NCI-H526 (cell line): ENCODE results near the gene IPO9.
"Not testable (repeated sequence)": the region's sequence is repeated elsewhere in the genome, so short reads cannot be mapped to it uniquely, and the experiment has no call there.

ENCODE experiments used
- DNase-seq, 2 experiments: peaks; one replicate each; lab custom pipeline; 2025; lab: John Stamatoyannopoulos, UW

Gene IPO9

DNA sequence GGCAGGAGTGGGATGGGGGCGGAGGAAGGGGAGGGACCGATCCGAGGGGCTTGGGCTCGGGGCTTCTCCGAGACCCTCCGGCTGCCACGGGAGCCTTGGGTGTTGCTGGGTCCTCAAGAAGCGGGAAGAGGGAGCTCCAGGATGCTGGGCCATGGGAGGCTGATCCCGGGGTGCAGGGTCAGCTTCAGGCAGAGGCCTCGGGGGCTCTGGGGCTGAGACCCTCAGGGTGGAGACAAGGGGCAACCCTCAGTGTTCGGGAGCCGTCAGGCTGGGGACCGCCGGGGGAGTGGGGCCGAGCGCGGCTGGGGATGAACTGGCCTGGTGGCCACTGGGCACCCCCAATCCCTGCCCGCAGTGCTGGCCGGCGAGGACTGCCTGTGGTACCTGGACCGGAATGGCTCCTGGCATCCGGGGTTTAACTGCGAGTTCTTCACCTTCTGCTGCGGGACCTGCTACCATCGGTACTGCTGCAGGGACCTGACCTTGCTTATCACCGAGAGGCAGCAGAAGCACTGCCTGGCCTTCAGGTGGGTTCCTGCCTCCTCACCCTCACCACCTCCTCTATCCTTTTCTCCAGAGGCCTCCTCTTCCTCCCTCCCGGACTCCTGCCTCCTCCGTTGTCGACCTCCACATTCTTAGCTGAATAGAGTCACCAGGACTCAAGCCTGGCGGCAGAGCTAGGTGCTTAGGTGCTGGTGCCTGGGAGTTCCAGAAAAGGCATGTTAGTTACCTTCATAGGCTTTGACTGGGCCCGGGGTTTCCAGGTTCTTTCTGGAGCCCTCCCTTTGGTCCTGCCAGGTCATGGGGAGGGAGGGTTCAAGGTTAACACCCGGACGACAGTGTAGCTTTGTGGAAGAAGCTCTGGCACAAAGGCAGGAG lies 60.4 kb downstream of the IPO9 start:
- no peak for DNase-seq

DNA sequence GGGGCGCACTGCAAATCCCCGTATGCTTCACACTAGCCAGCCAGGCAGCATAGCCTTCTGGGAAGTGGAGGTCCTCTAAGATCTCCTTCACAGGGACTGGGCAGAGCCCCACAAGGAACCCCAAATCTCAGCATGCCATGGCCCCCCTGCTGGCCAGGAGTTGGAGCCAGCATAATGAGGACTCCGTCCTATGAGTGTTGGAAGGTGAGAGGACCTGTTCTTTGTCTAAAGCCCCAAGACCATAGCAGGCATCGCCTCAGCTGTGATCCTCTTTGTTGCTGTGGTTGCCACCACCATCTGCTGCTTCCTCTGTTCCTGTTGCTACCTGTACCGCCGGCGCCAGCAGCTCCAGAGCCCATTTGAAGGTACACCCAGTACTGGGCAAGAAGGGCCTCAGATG lies 61.3 kb downstream of the IPO9 start:
- no peak for DNase-seq

DNA sequence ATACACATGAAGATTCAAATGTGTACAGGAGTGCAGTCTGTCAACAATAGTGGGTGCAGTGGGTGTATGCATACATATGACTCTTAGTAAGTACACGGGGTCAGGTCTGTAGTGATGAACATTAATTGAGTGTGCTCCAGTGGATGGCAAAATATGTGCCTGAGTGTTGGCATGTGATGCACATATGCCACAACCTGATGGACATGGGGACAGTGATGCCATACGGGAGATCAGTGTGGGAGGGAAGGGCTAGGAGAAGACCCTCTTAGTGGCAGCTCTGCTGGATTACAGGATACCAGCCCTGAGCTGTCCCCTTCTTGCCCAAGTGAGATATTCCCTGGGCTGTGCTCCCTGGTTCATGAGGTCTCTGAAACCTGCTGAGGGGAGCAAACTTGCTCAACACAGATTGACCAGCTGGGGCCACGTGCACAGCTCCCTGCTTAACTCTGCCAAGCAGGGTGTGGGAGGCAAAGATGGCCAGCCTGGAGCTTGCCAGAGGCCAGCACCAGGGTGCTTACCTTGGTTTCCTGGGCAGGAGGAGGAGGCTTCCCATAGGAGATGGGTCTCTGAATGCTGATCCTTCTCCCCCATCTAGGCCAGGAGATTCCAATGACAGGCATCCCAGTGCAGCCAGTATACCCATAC lies 62.0 kb downstream of the IPO9 start:
- no peak for DNase-seq

DNA sequence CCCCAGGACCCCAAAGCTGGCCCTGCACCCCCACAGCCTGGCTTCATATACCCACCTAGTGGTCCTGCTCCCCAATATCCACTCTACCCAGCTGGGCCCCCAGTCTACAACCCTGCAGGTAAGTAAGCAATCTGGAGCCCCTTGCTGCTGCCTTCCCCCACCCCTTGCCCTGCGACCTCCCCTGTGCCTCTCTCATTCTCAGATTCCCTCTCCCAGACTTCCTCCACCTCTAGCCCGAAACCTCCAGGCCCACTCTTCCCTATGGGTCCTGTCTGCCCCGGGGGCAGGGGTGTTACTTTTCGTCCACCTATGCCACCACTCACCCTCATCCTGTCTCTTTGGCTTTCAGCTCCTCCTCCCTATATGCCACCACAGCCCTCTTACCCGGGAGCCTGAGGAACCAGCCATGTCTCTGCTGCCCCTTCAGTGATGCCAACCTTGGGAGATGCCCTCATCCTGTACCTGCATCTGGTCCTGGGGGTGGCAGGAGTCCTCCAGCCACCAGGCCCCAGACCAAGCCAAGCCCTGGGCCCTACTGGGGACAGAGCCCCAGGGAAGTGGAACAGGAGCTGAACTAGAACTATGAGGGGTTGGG lies 62.6 kb downstream of the IPO9 start:
- no peak for DNase-seq

DNA sequence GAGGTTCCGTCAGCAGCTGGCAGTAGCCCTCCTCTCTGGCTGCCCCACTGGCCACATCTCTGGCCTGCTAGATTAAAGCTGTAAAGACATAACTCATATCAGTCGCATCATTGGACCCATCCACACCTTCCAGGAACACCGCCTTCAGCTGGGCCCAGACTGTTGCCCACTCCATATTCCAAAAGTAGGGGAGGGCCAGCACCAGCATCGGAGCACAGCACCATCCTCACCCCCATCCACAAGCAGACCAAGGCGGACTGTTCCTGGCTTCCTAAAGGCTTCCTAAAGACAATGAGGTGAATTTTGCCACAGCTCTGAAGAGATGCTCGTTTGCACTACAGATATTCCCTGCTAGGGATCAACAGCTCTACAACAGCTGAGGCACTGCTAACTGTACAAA lies 63.3 kb downstream of the IPO9 start:
- no peak for DNase-seq

DNA sequence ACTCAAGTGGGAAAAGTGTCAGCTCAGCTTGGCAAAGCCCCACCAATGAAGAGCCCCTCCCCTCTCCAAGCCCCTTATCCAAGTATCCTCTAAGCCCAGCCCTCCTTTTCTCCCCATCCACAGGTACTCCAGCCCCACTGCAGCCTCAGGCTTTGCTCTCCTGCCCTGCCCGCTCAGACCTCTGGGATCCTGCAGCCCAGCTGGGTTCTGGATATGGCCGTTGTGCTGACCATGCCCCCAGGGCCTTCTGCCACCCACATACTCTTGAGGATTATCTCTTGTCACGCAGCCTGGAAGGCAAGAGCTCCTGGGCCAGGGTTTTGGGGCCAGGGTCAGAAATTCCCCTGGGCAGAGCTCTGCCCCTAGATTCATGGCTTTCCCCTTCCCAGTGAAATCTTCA lies 64.5 kb downstream of the IPO9 start:
- no peak for DNase-seq

DNA sequence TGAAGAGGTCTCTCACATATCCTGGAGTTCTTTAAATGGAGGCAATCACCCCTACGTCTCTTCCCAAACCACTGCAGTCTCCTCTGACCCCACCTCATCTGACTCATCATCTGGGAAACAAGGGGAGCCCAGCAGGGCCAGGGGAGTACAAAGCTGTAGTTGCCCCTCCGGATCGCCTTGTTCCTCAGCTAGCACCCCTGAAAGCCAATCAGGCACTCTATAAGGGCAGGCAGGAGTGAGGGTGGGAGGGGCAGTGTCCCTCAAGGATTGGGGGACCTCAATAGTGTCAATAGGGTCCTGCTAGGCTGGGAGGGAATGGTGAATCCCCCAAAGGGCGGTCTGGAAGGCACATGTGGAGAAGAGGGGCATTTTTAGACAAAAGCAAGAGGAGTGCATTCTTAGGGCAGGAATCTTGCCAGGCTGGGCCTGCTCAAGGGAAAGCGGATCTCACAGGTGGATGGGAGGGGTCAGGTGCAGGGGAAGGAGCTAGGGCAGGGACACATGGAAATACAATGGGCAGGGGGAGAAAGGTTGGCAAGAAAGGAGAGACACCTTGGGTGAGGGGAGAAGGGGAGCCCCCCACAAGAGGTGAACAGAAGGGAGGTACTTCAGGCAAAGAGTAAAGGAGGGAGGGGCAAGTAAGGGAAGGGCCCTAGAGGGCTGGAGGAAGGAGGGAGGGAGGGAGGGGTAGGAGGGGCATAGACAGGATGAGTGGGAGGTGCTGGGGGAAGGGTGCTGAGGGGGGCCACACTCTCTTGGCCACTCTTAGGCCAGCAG lies 65.6 kb downstream of the IPO9 start:
- DNase-seq, result no peak

DNA sequence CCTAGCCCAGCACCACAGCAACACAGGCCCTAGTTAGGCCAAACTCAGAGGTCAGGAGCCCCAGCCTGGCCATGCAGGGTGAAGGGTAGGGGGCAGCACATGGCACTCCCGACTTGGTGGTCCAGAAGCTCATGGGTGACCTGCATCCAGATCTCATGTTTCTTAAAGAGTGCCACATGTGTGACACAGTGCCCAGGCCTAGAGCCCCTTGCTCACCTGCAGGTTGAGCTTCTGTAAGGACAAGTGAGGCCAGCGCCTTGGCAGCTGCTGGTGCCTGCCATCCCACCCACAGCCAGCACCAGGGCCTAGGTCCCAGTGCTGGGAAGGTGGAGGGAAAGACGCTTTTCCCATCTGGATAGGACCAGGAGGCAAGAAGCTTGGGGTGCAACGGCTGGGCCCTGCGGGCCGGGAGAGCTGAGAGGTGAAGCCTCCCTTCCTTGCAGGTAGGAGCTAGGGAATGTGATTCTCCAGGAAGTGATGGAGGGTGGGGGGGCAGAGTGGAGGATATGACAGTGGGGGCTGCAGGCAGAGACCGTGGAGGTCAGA lies 66.2 kb downstream of the IPO9 start:
- no peak for DNase-seq

DNA sequence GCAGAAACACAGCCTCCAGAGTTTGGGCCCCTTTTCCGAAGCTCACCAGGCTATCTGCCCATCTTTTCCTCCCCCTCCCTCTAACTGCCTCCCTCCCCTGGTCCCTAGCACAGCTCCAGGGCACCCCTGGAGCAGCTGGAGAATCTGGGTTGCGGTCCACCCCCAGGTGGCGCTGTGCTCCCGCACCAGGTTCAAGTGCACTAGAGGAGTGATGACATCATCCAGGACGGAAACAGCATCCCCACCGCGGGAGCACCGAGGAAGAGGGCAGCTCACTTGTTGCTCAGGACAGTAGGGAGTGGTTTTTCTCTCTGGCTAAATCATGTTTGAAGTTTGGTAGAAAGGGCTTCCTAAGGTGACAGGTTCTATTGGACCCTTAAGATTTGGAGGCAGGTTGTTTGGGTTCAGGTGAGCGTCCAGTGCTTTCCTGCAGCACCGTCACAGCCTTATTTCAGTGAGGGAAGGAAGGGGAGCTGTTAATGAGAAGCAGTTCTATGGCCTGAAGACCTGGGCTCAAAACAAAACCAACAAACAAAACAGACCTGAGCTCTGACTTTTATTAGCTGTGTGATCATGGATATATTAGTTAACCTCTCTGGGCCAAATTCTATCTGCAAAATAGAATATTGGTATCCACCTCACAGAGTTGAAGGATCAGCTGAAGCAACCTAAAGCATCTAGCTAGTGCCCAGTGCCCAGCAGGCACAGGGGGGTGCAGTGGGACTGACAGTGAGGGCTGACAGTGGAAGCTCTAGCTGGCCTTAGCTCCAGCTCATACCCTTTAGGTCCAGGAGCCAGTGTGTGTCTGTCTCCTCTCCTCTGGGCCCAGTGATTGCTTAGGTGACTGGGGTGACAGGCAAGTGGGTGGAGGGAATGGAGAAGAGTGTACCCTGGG lies 67.2 kb downstream of the IPO9 start:
- DNase-seq, result peak; percentile 36 to 83

DNA sequence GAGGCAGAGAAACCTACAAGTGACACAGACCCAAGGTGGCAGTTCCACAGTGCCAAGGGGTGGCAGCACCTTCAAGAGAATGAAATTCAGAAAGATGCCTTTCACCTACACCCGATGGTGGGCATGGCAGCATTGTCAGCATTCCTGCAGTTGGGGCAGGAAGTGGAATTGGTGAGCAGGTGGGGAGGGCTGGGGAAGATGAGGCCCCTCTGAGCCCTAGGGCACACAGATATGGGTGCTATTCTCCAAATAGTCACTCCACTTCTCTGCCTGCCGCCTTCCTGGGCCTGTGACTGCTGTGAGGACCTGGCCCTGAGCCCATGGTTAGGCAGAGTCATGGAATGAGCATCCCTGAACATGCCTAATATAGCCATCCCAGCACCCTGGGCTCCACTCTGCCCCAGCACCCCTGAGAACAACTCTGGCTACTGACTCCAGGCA lies 68.0 kb downstream of the IPO9 start:
- DNase-seq, result no peak

DNA sequence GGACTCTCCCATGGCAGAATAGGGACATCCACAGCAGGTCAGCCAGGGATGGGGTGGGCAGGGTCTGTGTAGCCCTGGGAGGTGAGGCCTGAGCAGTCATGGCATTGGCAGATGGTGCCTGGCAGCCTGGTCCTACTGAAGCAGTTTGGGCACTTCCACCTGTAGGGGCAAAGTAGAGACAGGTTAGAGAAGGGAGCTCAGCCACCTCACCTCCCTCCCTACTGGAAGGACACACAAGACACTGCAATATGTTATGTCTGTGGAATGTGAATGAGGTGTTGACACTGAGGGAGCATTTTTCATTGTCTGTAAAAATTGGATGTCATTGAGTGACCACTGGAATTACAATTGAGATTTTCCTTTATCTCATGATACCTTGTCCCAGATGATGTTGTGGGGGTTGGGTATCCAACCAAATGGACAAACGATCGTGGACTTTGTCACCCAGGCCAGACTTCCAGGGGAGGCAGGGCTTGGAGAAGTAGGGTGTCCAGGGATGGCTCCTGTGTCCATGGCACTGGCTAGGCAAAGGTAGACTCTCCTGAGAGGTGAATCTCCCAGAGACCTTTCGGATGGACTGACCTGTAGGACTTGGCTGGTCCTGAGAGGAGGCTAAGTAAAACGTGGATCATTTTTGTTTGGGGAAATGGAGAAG lies 69.4 kb downstream of the IPO9 start:
- no peak for DNase-seq

DNA sequence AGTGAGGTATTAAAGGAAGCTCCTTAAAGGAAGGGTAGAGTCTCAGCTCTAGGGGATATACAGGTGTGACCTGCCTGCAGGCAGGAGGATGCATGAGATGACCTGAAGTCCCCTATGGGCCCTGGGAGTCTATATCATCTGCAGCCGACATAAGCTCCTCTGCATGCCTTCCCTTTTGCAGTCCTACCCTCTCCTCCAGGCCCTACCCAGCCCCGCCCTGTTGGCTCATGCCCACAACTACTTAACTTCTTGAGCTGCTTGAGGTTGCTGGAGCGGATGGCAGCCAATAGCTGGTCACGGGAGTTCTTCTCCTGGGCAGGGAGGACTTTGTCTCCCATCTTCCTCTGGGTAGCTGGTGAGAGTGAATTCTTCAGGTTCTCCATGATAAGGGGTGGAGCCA lies 70.0 kb downstream of the IPO9 start:
- DNase-seq, result no peak

DNA sequence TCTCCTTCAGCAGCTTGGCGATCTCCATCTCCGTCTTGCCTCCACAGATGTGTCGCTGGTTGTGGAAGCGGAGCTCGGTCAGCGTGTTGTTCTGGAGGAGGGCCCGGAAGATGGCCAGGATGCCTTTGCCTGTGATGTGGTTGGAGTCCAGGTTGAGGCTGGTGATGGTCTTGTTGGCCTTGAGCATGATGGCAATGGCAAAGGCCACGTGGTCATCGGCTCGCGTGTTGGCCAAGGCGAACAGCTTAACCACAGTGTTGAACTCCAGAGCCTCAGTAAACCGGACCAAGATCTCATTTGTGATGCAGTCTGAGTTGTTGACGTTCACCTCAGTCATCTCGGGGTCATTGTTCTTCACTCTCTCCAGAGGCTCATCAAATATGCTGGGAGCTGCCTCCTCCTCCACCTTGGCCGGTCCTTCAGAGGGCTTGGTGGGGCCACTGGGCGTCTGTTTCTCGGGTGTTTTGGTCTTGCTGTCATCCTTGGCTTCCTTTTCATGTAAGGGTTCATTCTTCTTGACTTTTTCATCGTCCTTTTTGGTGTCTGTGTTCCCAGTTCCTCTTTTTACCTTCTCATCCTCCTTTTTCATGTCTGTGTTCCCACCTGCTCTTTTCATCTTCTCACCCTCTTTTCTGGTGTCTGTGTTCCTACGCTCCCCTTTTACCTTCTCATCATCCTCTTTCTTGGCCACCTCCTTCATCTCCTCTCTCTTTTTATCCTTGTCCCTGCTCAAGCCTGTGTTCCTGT lies 70.9 kb downstream of the IPO9 start:
- DNase-seq, result no peak

DNA sequence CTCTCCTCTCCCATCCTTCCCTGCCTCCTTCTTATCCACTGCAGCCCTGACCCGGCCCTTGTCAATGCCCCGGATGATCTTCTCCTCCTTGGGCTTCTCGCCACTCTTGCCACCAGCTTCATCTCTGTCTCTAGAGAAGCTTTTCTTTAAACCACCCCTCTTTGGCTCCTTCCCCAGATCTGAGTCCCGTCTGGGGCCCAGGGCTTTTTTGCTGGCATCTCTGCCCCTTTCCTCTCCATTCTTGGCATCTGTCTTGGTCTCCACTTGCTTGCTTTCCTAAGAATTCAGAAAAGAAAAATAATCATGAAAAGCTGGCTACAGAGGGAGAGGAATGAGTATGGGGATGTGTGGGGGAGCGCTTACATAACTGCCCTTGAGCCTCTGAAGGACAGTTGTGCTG lies 71.5 kb downstream of the IPO9 start:
- DNase-seq, result no peak

DNA sequence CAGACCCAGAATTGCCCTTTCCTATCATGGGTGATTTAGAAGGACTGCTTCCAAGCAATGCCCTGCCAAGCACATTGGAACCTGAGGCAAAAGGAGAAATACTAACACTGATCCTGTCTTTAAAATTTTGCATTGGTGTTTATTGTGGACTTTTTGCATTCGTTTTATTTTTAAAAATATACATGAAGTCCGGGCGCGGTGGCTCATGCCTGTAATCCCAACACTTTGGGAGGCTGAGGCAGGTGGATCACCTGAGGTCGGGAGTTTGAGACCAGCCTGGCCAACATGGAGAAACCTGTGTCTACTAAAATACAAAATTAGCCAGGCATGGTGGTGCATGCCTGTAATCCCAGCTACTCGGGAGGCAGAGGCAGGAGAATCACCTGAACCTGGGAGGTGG lies 72.1 kb downstream of the IPO9 start:
- not testable (repeated sequence) for DNase-seq

DNA sequence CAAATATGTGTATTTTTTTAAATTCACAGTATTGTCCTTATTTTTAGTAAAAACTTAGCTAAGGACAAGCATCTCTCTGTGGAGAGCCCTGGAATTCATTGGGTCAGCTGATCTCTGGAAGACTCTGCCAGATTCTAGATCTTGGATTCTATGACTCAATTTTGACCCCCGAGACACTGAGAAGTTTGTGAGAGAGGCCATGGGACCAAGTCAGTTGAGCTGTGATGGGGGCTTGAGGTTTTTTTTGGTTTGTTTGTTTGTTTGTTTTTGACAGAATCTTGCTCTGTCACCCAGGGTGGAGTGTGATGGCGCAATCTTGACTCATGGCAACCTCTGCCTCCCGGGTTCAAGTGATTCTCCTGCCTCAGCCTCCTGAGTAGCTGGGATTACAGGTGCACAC lies 73.2 kb downstream of the IPO9 start:
- no peak for DNase-seq

DNA sequence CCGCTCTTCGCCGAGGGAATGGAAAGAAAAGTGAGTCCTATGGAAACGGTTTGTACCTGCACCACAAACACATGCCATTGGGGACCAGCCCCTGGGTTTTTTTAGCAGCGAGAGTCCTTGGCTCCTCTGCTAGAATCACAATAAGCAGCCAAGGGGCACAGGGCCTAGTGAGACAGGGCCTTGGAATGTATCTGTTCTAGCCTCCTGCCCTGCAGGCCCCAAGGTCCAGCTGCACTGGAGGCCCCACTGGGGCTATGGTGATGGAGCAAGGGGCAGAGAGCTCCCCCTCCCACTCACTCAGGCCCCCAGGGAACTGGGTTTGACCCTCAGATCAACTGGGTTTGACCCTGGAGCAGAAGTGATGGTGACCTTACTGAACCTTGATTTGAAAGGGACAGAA lies 74.2 kb downstream of the IPO9 start:
- DNase-seq, result no peak

DNA sequence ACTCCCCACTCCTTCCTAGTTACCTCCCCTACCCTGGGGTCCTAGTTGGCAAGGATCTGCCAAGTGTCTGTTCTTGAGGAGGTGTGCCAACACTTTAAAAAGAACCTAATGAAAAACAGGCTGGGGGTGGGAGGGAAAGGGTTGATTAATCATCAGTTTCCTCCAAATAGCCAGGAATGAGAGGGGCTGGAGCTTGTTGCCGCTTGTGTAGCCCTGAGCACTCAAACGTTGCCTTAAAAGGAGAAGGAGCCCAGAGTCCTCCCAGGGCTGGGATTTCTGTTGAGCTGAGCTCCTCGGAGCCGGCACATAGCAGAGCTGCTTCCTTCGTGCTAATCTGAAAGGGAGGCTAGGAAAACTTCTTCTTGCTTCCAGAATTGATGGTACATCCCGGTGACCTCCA lies 75.6 kb downstream of the IPO9 start:
- no peak for DNase-seq

DNA sequence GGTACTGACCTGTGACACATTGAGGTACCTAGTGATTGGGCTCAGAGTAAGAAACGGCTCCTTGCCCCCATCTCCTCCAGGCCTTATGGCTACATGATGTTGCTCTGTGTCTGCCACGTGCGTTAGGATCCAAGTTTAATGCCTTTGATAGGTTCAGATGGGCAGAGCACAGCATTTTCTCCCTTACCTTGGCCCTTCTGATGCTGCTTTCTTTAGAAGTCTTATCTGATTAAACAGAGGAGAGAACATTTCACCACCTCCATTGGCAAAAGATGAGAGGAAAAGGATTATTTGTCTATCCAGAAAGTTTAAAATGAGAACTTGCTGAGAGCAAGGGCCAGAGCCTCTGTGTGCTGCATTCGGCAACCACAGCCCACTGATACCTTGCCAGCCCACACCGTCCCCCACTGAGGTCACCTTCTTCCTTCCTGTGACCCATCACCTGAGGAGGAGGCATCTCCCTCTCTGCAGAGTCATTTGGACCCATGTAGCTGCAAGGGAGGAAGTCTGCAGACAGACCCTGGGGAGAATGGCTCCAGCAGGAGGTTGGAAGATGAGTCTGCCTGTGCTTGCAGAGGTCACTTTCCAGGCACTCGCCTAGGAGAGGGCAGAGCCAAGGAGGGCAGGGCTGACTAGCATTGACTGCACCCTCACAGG lies 76.4 kb downstream of the IPO9 start:
- no peak for DNase-seq
